Mesenchymal stem cell (in vitro differentiated cells and primary cell): ENCODE measurements around the gene HDAC4.

Source experiments
- DNase-seq: peaks from one replicate; pipeline ENCODE4 v3.0.0-alpha.2; 2013
- H2AFZ ChIP-seq: one replicate; pipeline ENCODE4 v1.6.1; 2013; ENCODE audit warnings: low read depth, mild to moderate bottlenecking, control low read depth, inconsistent platforms, low read length, moderate library complexity
- H2AK5ac ChIP-seq: 2 replicates; pipeline ENCODE4 v1.6.1; 2013; ENCODE audit warnings: low read length, moderate library complexity, mild to moderate bottlenecking, inconsistent platforms; ENCODE audit not compliant: severe bottlenecking
- H2BK120ac ChIP-seq: one replicate; pipeline ENCODE4 v1.6.1; 2013; ENCODE audit warnings: low read depth, mild to moderate bottlenecking, inconsistent platforms, low read length, moderate library complexity
- H2BK12ac ChIP-seq, 2 experiments: one replicate each; pipeline ENCODE4 v1.6.1; 2013; ENCODE audit warnings: inconsistent platforms in 2 of 2, low read length in 2 of 2, mild to moderate bottlenecking in 2 of 2, moderate library complexity in 2 of 2, control low read depth in 1 of 2
- H2BK15ac ChIP-seq: one replicate; pipeline ENCODE4 v1.6.1; 2013; ENCODE audit warnings: mild to moderate bottlenecking, low read depth, inconsistent platforms; ENCODE audit not compliant: poor library complexity, severe bottlenecking
- H2BK5ac ChIP-seq: 2 replicates; pipeline ENCODE4 v1.6.1; 2013; ENCODE audit warnings: low read depth, mild to moderate bottlenecking, low read length, control low read depth, inconsistent platforms; ENCODE audit not compliant: poor library complexity, severe bottlenecking
- H3K14ac ChIP-seq, 2 experiments: one replicate each; pipeline ENCODE4 v1.6.1; 2013; ENCODE audit warnings: inconsistent platforms in 2 of 2, low read length in 2 of 2, control low read depth in 1 of 2, mild to moderate bottlenecking in 1 of 2, moderate library complexity in 1 of 2
- H3K18ac ChIP-seq, 2 experiments: one replicate each; pipeline ENCODE4 v1.6.1; 2013; ENCODE audit warnings: inconsistent platforms in 2 of 2, low read length in 2 of 2, control low read depth in 1 of 2, low read depth in 1 of 2, mild to moderate bottlenecking in 1 of 2
- H3K23ac ChIP-seq, 2 experiments: one replicate each; pipeline ENCODE4 v1.6.1; 2013; ENCODE audit warnings: inconsistent platforms in 2 of 2, low read length in 2 of 2, mild to moderate bottlenecking in 2 of 2, moderate library complexity in 2 of 2, control low read depth in 1 of 2
- H3K27ac ChIP-seq: 2 replicates; pipeline ENCODE4 v1.5.1; 2013; ENCODE audit warnings: mild to moderate bottlenecking, moderate library complexity, low read length, control low read depth, inconsistent platforms; ENCODE audit not compliant: poor library complexity, severe bottlenecking
- H3K27me3 ChIP-seq, 2 experiments: 2 replicates each; pipeline versions ENCODE4 v1.6.1 to v1.7.0; 2013; ENCODE audit warnings: low read length in 2 of 2, mild to moderate bottlenecking in 2 of 2, moderate library complexity in 2 of 2, control low read depth in 1 of 2, inconsistent platforms in 1 of 2; ENCODE audit not compliant: control insufficient read depth in 1 of 2, insufficient read depth in 1 of 2
- H3K36me3 ChIP-seq, 2 experiments: 2 replicates each; pipeline versions ENCODE4 v1.6.1 to v1.7.0; 2013; ENCODE audit warnings: low read length in 2 of 2, control low read depth in 1 of 2, inconsistent platforms in 1 of 2, low read depth in 1 of 2, mild to moderate bottlenecking in 1 of 2; ENCODE audit not compliant: insufficient read depth in 2 of 2, control insufficient read depth in 1 of 2
- H3K4ac ChIP-seq, 2 experiments: one replicate each; pipeline ENCODE4 v1.6.1; 2013; ENCODE audit warnings: inconsistent platforms in 2 of 2, low read length in 2 of 2, mild to moderate bottlenecking in 2 of 2, moderate library complexity in 2 of 2, control low read depth in 1 of 2, low read depth in 1 of 2
- H3K4me1 ChIP-seq: 2 replicates; pipeline ENCODE4 v1.6.1; 2013; ENCODE audit warnings: low read depth, low read length, control low read depth; ENCODE audit not compliant: control insufficient read depth, insufficient read depth
- H3K4me2 ChIP-seq: 2 replicates; pipeline ENCODE4 v1.6.1; 2013; ENCODE audit warnings: low read length, mild to moderate bottlenecking, inconsistent platforms; ENCODE audit not compliant: poor library complexity, severe bottlenecking
- H3K4me3 ChIP-seq, 2 experiments: 2 replicates each; pipeline versions ENCODE4 v1.5.1 to v1.7.0; 2013; ENCODE audit warnings: low read length in 2 of 2, mild to moderate bottlenecking in 2 of 2, control low read depth in 1 of 2, low read depth in 1 of 2; ENCODE audit not compliant: insufficient read depth in 1 of 2
- H3K79me1 ChIP-seq: replicated peaks from 2 replicates; pipeline ENCODE4 v1.6.1; 2013; ENCODE audit warnings: mild to moderate bottlenecking, control low read depth, low read length, inconsistent platforms; ENCODE audit not compliant: poor library complexity, severe bottlenecking
- H3K9ac ChIP-seq: 2 replicates; pipeline ENCODE4 v1.7.0; 2013; ENCODE audit warnings: mild to moderate bottlenecking, low read length, moderate library complexity
- H3K9me3 ChIP-seq: 2 replicates; pipeline ENCODE4 v1.7.0; 2013; ENCODE audit warnings: mild to moderate bottlenecking, low read length; ENCODE audit not compliant: control insufficient read depth
- H4K8ac ChIP-seq: one replicate; pipeline ENCODE4 v1.6.1; 2013; ENCODE audit warnings: inconsistent platforms, mild to moderate bottlenecking, low read length, moderate library complexity
- H4K91ac ChIP-seq: one replicate; pipeline ENCODE4 v1.6.1; 2013; ENCODE audit warnings: mild to moderate bottlenecking, low read length, inconsistent platforms
- WGBS: methylation state at CpG from one replicate; pipeline ENCODE4 v1.1.7; 2013; ENCODE audit warnings: mixed read lengths; 5-methylcytosine and 5-hydroxymethylcytosine counted together

HDAC4 gene

GRCh38 chr2:239279508-239280295 is 121.1 kb downstream of the HDAC4 start:
- Histone ChIP-seq H3K18ac (peak overlapping the region; percentile 7 to 66), H3K36me3 (peaks cover 3 to 10% of the 10 kb centered on the region in 2 experiments), H3K23ac (peak overlapping the region in 1 of 2 experiments; percentile 87), H3K27me3 (no peaks in the 10 kb centered on the region), H3K4me3 (peak overlapping the region in 1 of 2 experiments; percentile 27), H3K9me3 (no peaks in the 10 kb centered on the region), H2BK12ac (peak overlapping the region in 1 of 2 experiments; percentile 75), H4K91ac (peak overlapping the region; percentile 34), H4K8ac (no peak overlapping the region), H3K4ac (peak overlapping the region in 1 of 2 experiments; percentile 81), H3K9ac (peak overlapping the region; percentile 80), H3K4me1 (peaks cover 34% of the 10 kb centered on the region), H3K14ac (peak overlapping the region in 1 of 2 experiments; percentile 23), H3K4me2 (no peak overlapping the region), H3K27ac (peak overlapping the region; percentile 32), H2AK5ac (peak overlapping the region; percentile 84), H2AFZ (no peak overlapping the region), H2BK15ac (no peak overlapping the region), H3K79me1 (peaks cover 53% of the 10 kb centered on the region), H2BK120ac (no peak overlapping the region), H2BK5ac (no peak overlapping the region)
- WGBS, result 86% methylated on average over 19 of the region's 20 CpGs
- DNase-seq, result no peak

- Histone ChIP-seq H4K8ac (no peak overlapping the region), H3K27me3 (no peaks in the 10 kb centered on the region), H2AFZ (no peak overlapping the region), H3K9ac (peak overlapping the region; percentile 80), H3K18ac (no peak overlapping the region), H3K36me3 (peaks cover 3 to 5% of the 10 kb centered on the region in 2 experiments), H2BK15ac (peak overlapping the region; percentile 26), H3K79me1 (peaks cover 47% of the 10 kb centered on the region), H4K91ac (no peak overlapping the region), H3K4ac (no peak overlapping the region), H3K4me3 (peak overlapping the region in 1 of 2 experiments; percentile 27), H2AK5ac (no peak overlapping the region), H2BK120ac (peak overlapping the region; percentile 29), H3K23ac (no peak overlapping the region), H3K14ac (no peak overlapping the region), H3K9me3 (no peaks in the 10 kb centered on the region), H3K4me2 (no peak overlapping the region), H3K4me1 (peaks cover 40% of the 10 kb centered on the region), H2BK12ac (peak overlapping the region in 1 of 2 experiments; percentile 23), H3K27ac (no peak overlapping the region), H2BK5ac (no peak overlapping the region)
- WGBS, result 54% methylated on average over 4 of the region's 4 CpGs
- peak; percentile 58 for DNase-seq
Measured at GRCh38 chr2:239278941-239279365, 121.9 kb downstream of the HDAC4 start.

- no peak overlapping the region for H3K27ac ChIP-seq
- H3K4me2 ChIP-seq, result no peak overlapping the region
- no peak overlapping the region for H3K14ac ChIP-seq
- no peak overlapping the region for H4K8ac ChIP-seq
- H2BK5ac ChIP-seq, result no peak overlapping the region
- H2BK120ac ChIP-seq, result peak overlapping the region; percentile 29
- H3K4ac ChIP-seq, result no peak overlapping the region
- H3K4me1 ChIP-seq, result peaks cover 40% of the 10 kb centered on the region
- H3K9me3 ChIP-seq, result no peaks in the 10 kb centered on the region
- H3K27me3 ChIP-seq, result no peaks in the 10 kb centered on the region
- no peak overlapping the region for H3K4me3 ChIP-seq
- no peak overlapping the region for H2AFZ ChIP-seq
- H4K91ac ChIP-seq, result no peak overlapping the region
- H3K9ac ChIP-seq, result peak overlapping the region; percentile 54
- H2BK12ac ChIP-seq, result no peak overlapping the region
- H3K23ac ChIP-seq, result no peak overlapping the region
- no peak overlapping the region for H3K18ac ChIP-seq
- no peak for DNase-seq
- H3K79me1 ChIP-seq, result peaks cover 50% of the 10 kb centered on the region
- 98% methylated on average over 7 of the region's 7 CpGs for WGBS
- H2BK15ac ChIP-seq, result no peak overlapping the region
- no peak overlapping the region for H2AK5ac ChIP-seq
- peaks cover 0 to 3% of the 10 kb centered on the region in 2 experiments for H3K36me3 ChIP-seq
Measured at GRCh38 chr2:239278361-239278760, 122.5 kb downstream of the HDAC4 start.

GRCh38 chr2:239277401-239278085 is 123.3 kb downstream of the HDAC4 start:
- Histone ChIP-seq H2BK12ac (peak overlapping the region in 1 of 2 experiments; percentile 45), H3K4me2 (no peak overlapping the region), H2BK15ac (no peak overlapping the region), H3K9me3 (no peaks in the 10 kb centered on the region), H3K4ac (peak overlapping the region in 1 of 2 experiments; percentile 46), H3K4me3 (no peak overlapping the region), H2BK120ac (no peak overlapping the region), H3K79me1 (peaks cover 48% of the 10 kb centered on the region), H3K9ac (no peak overlapping the region), H2AK5ac (no peak overlapping the region), H3K27ac (no peak overlapping the region), H2BK5ac (no peak overlapping the region), H3K27me3 (no peaks in the 10 kb centered on the region), H3K14ac (no peak overlapping the region), H4K8ac (peak overlapping the region; percentile 24), H3K4me1 (peaks cover 40% of the 10 kb centered on the region), H4K91ac (no peak overlapping the region), H3K23ac (no peak overlapping the region), H3K18ac (peak overlapping the region in 1 of 2 experiments; percentile 37), H2AFZ (no peak overlapping the region), H3K36me3 (no peaks in the 10 kb centered on the region)
- no peak for DNase-seq
- WGBS, result 96% methylated on average over 26 of the region's 27 CpGs
